Measurements from ENCODE around the gene TRIM54.

Gene TRIM54

GRCh38 chr2:27240406-27240805 lies 41.8 kb upstream of the TRIM54 start:
- ChIA-PET CTCF (interaction anchor here (2.4 kb wide), 1 partner anchor 9 kb away, joined by 7 read pairs; no protein-coding TSS in a partner anchor), POLR2A (no interaction called here)
- Histone ChIP-seq H3K36me3 (ENCODE audit: control insufficient read depth in 4 of 4, insufficient read depth in 4 of 4, low read length in 3 of 4) (peaks cover 5 to 92% (median 82%) of the 10 kb centered on the region in 4 experiments), H3K4me1 (ENCODE audit: control extremely low read depth in 1 of 4, control insufficient read depth in 4 of 4, insufficient read depth in 4 of 4, low read length in 3 of 4) (peaks cover 0 to 6% (median 4%) of the 10 kb centered on the region in 4 experiments), H3K27me3 (replicated peaks in 2 of 5; ENCODE audit: control insufficient read depth in 4 of 5, insufficient read depth in 5 of 5, low read length in 4 of 5) (no peaks in the 10 kb centered on the region), H3K27ac (ENCODE audit: insufficient read depth in 1 of 2, low read depth in 1 of 2, low read length in 2 of 2, poor library complexity in 1 of 2, severe bottlenecking in 2 of 2) (no peak overlapping the region), H3K9me3 (ENCODE audit: control extremely low read depth in 1 of 5, control insufficient read depth in 4 of 5, insufficient read depth in 2 of 5, low read depth in 1 of 5, low read length in 4 of 5) (no peaks in the 10 kb centered on the region), H3K4me3 (ENCODE audit: control insufficient read depth in 1 of 7, extremely low read depth in 1 of 7, insufficient read depth in 4 of 7, low read depth in 2 of 7, low read length in 6 of 7) (no peak overlapping the region)
- DNase-seq = no peak
- WGBS (ENCODE audit: insufficient coverage) = 90% methylated on average over 5 of the region's 9 CpGs

GRCh38 chr2:27241761-27242613 lies 40.2 kb upstream of the TRIM54 start:
- no peaks in the 10 kb centered on the region for H3K27me3 ChIP-seq (replicated peaks in 2 of 5; ENCODE audit: control insufficient read depth in 4 of 5, insufficient read depth in 5 of 5, low read length in 4 of 5)
- WGBS (ENCODE audit: insufficient coverage) = 81% methylated on average over 24 of the region's 24 CpGs
- no peak overlapping the region for H3K4me3 ChIP-seq (ENCODE audit: control insufficient read depth in 1 of 7, extremely low read depth in 1 of 7, insufficient read depth in 4 of 7, low read depth in 2 of 7, low read length in 6 of 7)
- H3K9me3 ChIP-seq (ENCODE audit: control extremely low read depth in 1 of 5, control insufficient read depth in 4 of 5, insufficient read depth in 2 of 5, low read depth in 1 of 5, low read length in 4 of 5) = no peaks in the 10 kb centered on the region
- peaks cover 2 to 77% (median 68%) of the 10 kb centered on the region in 4 experiments for H3K36me3 ChIP-seq (ENCODE audit: control insufficient read depth in 4 of 4, insufficient read depth in 4 of 4, low read length in 3 of 4)
- POLR2A ChIA-PET = no interaction called here
- DNase-seq = peak in 2 of 3 donors; percentile 31
- CTCF ChIA-PET = interaction anchor here (0.7 to 2.4 kb wide), 10 partner anchors 7 to 379 kb away, joined by 3 to 7 read pairs (median 4); no protein-coding TSS in a partner anchor
- H3K4me1 ChIP-seq (ENCODE audit: control extremely low read depth in 1 of 4, control insufficient read depth in 4 of 4, insufficient read depth in 4 of 4, low read length in 3 of 4) = peaks cover 0 to 6% (median 4%) of the 10 kb centered on the region in 4 experiments
- no peak overlapping the region for H3K27ac ChIP-seq (ENCODE audit: insufficient read depth in 1 of 2, low read depth in 1 of 2, low read length in 2 of 2, poor library complexity in 1 of 2, severe bottlenecking in 2 of 2)

- 95% methylated on average over 16 of the region's 16 CpGs for WGBS (ENCODE audit: insufficient coverage)
- POLR2A ChIA-PET = no interaction called here
- CTCF ChIA-PET = interaction anchor here (0.7 to 2.2 kb wide), 8 partner anchors 16 to 379 kb away, joined by 3 to 6 read pairs (median 4); no protein-coding TSS in a partner anchor
Measured at GRCh38 chr2:27242614-27242951, 39.6 kb upstream of the TRIM54 start.

GRCh38 chr2:27243391-27244130 lies 38.7 kb upstream of the TRIM54 start:
- Histone ChIP-seq H3K36me3 (ENCODE audit: control insufficient read depth in 4 of 4, insufficient read depth in 4 of 4, low read length in 3 of 4) (peaks cover 2 to 63% (median 53%) of the 10 kb centered on the region in 4 experiments), H3K9me3 (ENCODE audit: control extremely low read depth in 1 of 5, control insufficient read depth in 4 of 5, insufficient read depth in 2 of 5, low read depth in 1 of 5, low read length in 4 of 5) (no peaks in the 10 kb centered on the region), H3K27ac (ENCODE audit: insufficient read depth in 1 of 2, low read depth in 1 of 2, low read length in 2 of 2, poor library complexity in 1 of 2, severe bottlenecking in 2 of 2) (no peak overlapping the region), H3K27me3 (replicated peaks in 2 of 5; ENCODE audit: control insufficient read depth in 4 of 5, insufficient read depth in 5 of 5, low read length in 4 of 5) (no peaks in the 10 kb centered on the region), H3K4me3 (ENCODE audit: control insufficient read depth in 1 of 7, extremely low read depth in 1 of 7, insufficient read depth in 4 of 7, low read depth in 2 of 7, low read length in 6 of 7) (no peak overlapping the region), H3K4me1 (ENCODE audit: control extremely low read depth in 1 of 4, control insufficient read depth in 4 of 4, insufficient read depth in 4 of 4, low read length in 3 of 4) (peaks cover 0 to 6% (median 4%) of the 10 kb centered on the region in 4 experiments)
- ChIA-PET POLR2A (no interaction called here), CTCF (interaction anchor here (0.8 to 2.2 kb wide), 4 partner anchors 17 to 56 kb away, joined by 3 to 5 read pairs (median 4); no protein-coding TSS in a partner anchor)
- DNase-seq = no peak
- WGBS (ENCODE audit: insufficient coverage) = 98% methylated on average over 17 of the region's 19 CpGs

More at GRCh38 chr2:27242614-27242951, 39.6 kb upstream of the TRIM54 start:
- H3K27me3 ChIP-seq (replicated peaks in 2 of 5; ENCODE audit: control insufficient read depth in 4 of 5, insufficient read depth in 5 of 5, low read length in 4 of 5) = no peaks in the 10 kb centered on the region
- peaks cover 2 to 73% (median 63%) of the 10 kb centered on the region in 4 experiments for H3K36me3 ChIP-seq (ENCODE audit: control insufficient read depth in 4 of 4, insufficient read depth in 4 of 4, low read length in 3 of 4)
- H3K27ac ChIP-seq (ENCODE audit: insufficient read depth in 1 of 2, low read depth in 1 of 2, low read length in 2 of 2, poor library complexity in 1 of 2, severe bottlenecking in 2 of 2) = no peak overlapping the region
- peaks cover 0 to 6% (median 4%) of the 10 kb centered on the region in 4 experiments for H3K4me1 ChIP-seq (ENCODE audit: control extremely low read depth in 1 of 4, control insufficient read depth in 4 of 4, insufficient read depth in 4 of 4, low read length in 3 of 4)
- H3K9me3 ChIP-seq (ENCODE audit: control extremely low read depth in 1 of 5, control insufficient read depth in 4 of 5, insufficient read depth in 2 of 5, low read depth in 1 of 5, low read length in 4 of 5) = no peaks in the 10 kb centered on the region
- no peak for DNase-seq
- no peak overlapping the region for H3K4me3 ChIP-seq (ENCODE audit: control insufficient read depth in 1 of 7, extremely low read depth in 1 of 7, insufficient read depth in 4 of 7, low read depth in 2 of 7, low read length in 6 of 7)

GRCh38 chr2:27245116-27245515 lies 37.1 kb upstream of the TRIM54 start:
- no peaks in the 10 kb centered on the region for H3K27me3 ChIP-seq (replicated peaks in 2 of 5; ENCODE audit: control insufficient read depth in 4 of 5, insufficient read depth in 5 of 5, low read length in 4 of 5)
- no peak overlapping the region for H3K27ac ChIP-seq (ENCODE audit: insufficient read depth in 1 of 2, low read depth in 1 of 2, low read length in 2 of 2, poor library complexity in 1 of 2, severe bottlenecking in 2 of 2)
- no peak overlapping the region for H3K4me3 ChIP-seq (ENCODE audit: control insufficient read depth in 1 of 7, extremely low read depth in 1 of 7, insufficient read depth in 4 of 7, low read depth in 2 of 7, low read length in 6 of 7)
- H3K4me1 ChIP-seq (ENCODE audit: control extremely low read depth in 1 of 4, control insufficient read depth in 4 of 4, insufficient read depth in 4 of 4, low read length in 3 of 4) = peaks cover 0 to 8% (median 5%) of the 10 kb centered on the region in 4 experiments
- ChIA-PET POLR2A (interaction anchor here (0.6 kb wide), 1 partner anchor 245 kb away, joined by 3 read pairs; no protein-coding TSS in a partner anchor), CTCF (interaction anchor here (1.2 to 2.3 kb wide), 2 partner anchors 13 to 58 kb away, joined by 3 to 5 read pairs; no protein-coding TSS in a partner anchor)
- H3K36me3 ChIP-seq (ENCODE audit: control insufficient read depth in 4 of 4, insufficient read depth in 4 of 4, low read length in 3 of 4) = peaks cover 2 to 49% (median 41%) of the 10 kb centered on the region in 4 experiments
- DNase-seq = no peak
- H3K9me3 ChIP-seq (ENCODE audit: control extremely low read depth in 1 of 5, control insufficient read depth in 4 of 5, insufficient read depth in 2 of 5, low read depth in 1 of 5, low read length in 4 of 5) = no peaks in the 10 kb centered on the region
- WGBS (ENCODE audit: insufficient coverage) = 94% methylated on average over 8 of the region's 10 CpGs

- Histone ChIP-seq H3K4me3 (ENCODE audit: control insufficient read depth in 1 of 7, extremely low read depth in 1 of 7, insufficient read depth in 4 of 7, low read depth in 2 of 7, low read length in 6 of 7) (no peak overlapping the region), H3K27ac (ENCODE audit: insufficient read depth in 1 of 2, low read depth in 1 of 2, low read length in 2 of 2, poor library complexity in 1 of 2, severe bottlenecking in 2 of 2) (no peak overlapping the region), H3K9me3 (ENCODE audit: control extremely low read depth in 1 of 5, control insufficient read depth in 4 of 5, insufficient read depth in 2 of 5, low read depth in 1 of 5, low read length in 4 of 5) (no peaks in the 10 kb centered on the region), H3K36me3 (ENCODE audit: control insufficient read depth in 4 of 4, insufficient read depth in 4 of 4, low read length in 3 of 4) (peaks cover 2 to 44% (median 36%) of the 10 kb centered on the region in 4 experiments), H3K27me3 (replicated peaks in 2 of 5; ENCODE audit: control insufficient read depth in 4 of 5, insufficient read depth in 5 of 5, low read length in 4 of 5) (no peaks in the 10 kb centered on the region), H3K4me1 (ENCODE audit: control extremely low read depth in 1 of 4, control insufficient read depth in 4 of 4, insufficient read depth in 4 of 4, low read length in 3 of 4) (peaks cover 0 to 11% (median 7%) of the 10 kb centered on the region in 4 experiments)
- WGBS (ENCODE audit: insufficient coverage) = 100% methylated on average over 1 of the region's 4 CpGs
- ChIA-PET POLR2A (no interaction called here), CTCF (interaction anchor here (1.0 to 2.3 kb wide), 3 partner anchors 18 to 57 kb away, joined by 4 to 5 read pairs (median 5); no protein-coding TSS in a partner anchor)
- DNase-seq = no peak
Measured at GRCh38 chr2:27245626-27246025, 36.6 kb upstream of the TRIM54 start.

Data from common myeloid progenitor, CD34-positive (primary cell).